ENCODE results near the gene LILRB1. TPM values are rescaled to one million over a fixed set of nuclear protein-coding genes. Genes with fewer than 3 reads are reported as not detected.

Gene LILRB1
- total and polyA plus RNA-seq, 2 donors (not counting 3 experiments of a cell fraction or from before 2014, with no cell fraction given) = not detected

- Histone ChIP-seq H3K9me3 (replicated peaks; ENCODE audit: control insufficient read depth, insufficient read depth, low read length) (no peaks in the 10 kb centered on the region), H2AFZ (ENCODE audit: low read depth, low read length) (no peak overlapping the region), H3K27ac (ENCODE audit: insufficient read depth, low read depth, low read length) (no peak overlapping the region), H3K4me1 (ENCODE audit: control insufficient read depth, extremely low read depth, insufficient read depth, low read length) (no peaks in the 10 kb centered on the region), H3K36me3 (ENCODE audit: control insufficient read depth in 2 of 2, extremely low read depth in 1 of 2, insufficient read depth in 2 of 2, low read length in 2 of 2) (no peaks in the 10 kb centered on the region), H3K9me1 (replicated peaks; ENCODE audit: control insufficient read depth, extremely low read depth, insufficient read depth, low read length) (no peaks in the 10 kb centered on the region), H3K4me2 (ENCODE audit: insufficient read depth, low read length) (no peak overlapping the region), H3K79me2 (ENCODE audit: control insufficient read depth, insufficient read depth, low read length) (no peaks in the 10 kb centered on the region), H4K20me1 (replicated peaks; ENCODE audit: control insufficient read depth, extremely low read depth, insufficient read depth, low read length) (no peaks in the 10 kb centered on the region), H3K9ac (replicated peaks; ENCODE audit: extremely low read depth, insufficient read depth, low read length) (no peak overlapping the region), H3K27me3 (ENCODE audit: control insufficient read depth in 2 of 2, insufficient read depth in 2 of 2, low read length in 2 of 2) (no peaks in the 10 kb centered on the region), H3K4me3 (replicated peaks in 1 of 3; ENCODE audit: insufficient read depth in 1 of 3, low read depth in 1 of 3, low read length in 3 of 3) (no peak overlapping the region)
- intact Hi-C loops (cut with micrococcal nuclease) = no loop called here
- dilution Hi-C loops (cut with MboI; ENCODE audit: extremely low pct_ligation_motif_present, low sequenced_read_pairs) = no loop called here
- CTCF ChIA-PET = interaction anchor here (1.5 kb wide), 1 partner anchor 15 kb away, joined by 4 read pairs; no protein-coding TSS in a partner anchor
- BruUV-seq (replicated peaks) = no TSS peak
- no peak for DNase-seq (ENCODE audit: low read depth, low spot score)
- FAIRE-seq = no peak
- TF ChIP-seq GATA2 (IDR thresholded peaks at IDR 0.05; ENCODE audit: insufficient read depth, insufficient read length, low read depth, low read length) (no peak), MAX (IDR thresholded peaks at IDR 0.05; ENCODE audit: insufficient read depth, insufficient read length) (no peak), POLR2A (IDR thresholded peaks at IDR 0.05; ENCODE audit: low read depth, low read length) (no peak), POLR2AphosphoS5 (IDR thresholded peaks at IDR 0.05; ENCODE audit: insufficient read depth, low read depth, low read length) (no peak), CTCF (IDR thresholded peaks at IDR 0.05; ENCODE audit: extremely low read depth in 1 of 2, insufficient read depth in 1 of 2, low read depth in 1 of 2, low read length in 2 of 2) (no peak), JUN (IDR thresholded peaks at IDR 0.05; ENCODE audit: borderline replicate concordance, insufficient read depth, insufficient read length, low read depth) (no peak), FOS (IDR thresholded peaks at IDR 0.05; ENCODE audit: borderline replicate concordance, insufficient read depth, low read length) (no peak), EZH2 (IDR thresholded peaks at IDR 0.05; ENCODE audit: borderline replicate concordance, low read depth, low read length, severe bottlenecking) (no peak), MYC (IDR thresholded peaks at IDR 0.05; ENCODE audit: low read depth, low read length) (no peak)
- POLR2A ChIA-PET = no interaction called here
Measured at GRCh38 chr19:54668353-54668752, 38.1 kb downstream of the LILRB1 start.
